HG02885 (cell line): ENCODE measurements around the gene LDAF1.

Experiments used
- ATAC-seq: cut with Tn5 transposase; IDR thresholded peaks from one replicate; pipeline ENCODE4 v1.9.1; 2021; ENCODE audit warnings: mild to moderate bottlenecking; ENCODE audit not compliant: unreplicated experiment, poor library complexity

Gene LDAF1

GRCh38 chr16:21227866-21228265 lies 69.4 kb downstream of the LDAF1 start:
- ATAC-seq, result no peak

GRCh38 chr16:21228361-21228872 lies 69.9 kb downstream of the LDAF1 start:
- ATAC-seq, result no peak
